HG03442 (cell line): ENCODE results near the gene AGTPBP1.
A peak's percentile ranks its signal among the peaks of the same experiment; 100 is the strongest.
"Not testable (repeated sequence)": the region's sequence is repeated elsewhere in the genome, so short reads cannot be mapped to it uniquely, and the experiment has no call there.

Experiments used
- ATAC-seq: cut with Tn5 transposase; IDR thresholded peaks from one replicate; pipeline ENCODE4 v1.9.1; 2021; ENCODE audit warnings: mild to moderate bottlenecking, moderate library complexity; ENCODE audit not compliant: unreplicated experiment

Gene AGTPBP1

GRCh38 chr9:85741875-85742596, at the start of gene AGTPBP1:
TSS of gene AGTPBP1 (minus strand) at chr9:85741954. CDS start at chr9:85712533, 29,421 bp downstream.
- peak; percentile 78 for ATAC-seq

GRCh38 chr9:85786116-85786515, 44.4 kb upstream of the AGTPBP1 start:
- ATAC-seq, result not testable (repeated sequence)

- ATAC-seq, result not testable (repeated sequence)
Observed at GRCh38 chr9:85773844-85774243, 32.1 kb upstream of the AGTPBP1 start.

GRCh38 chr9:85761802-85762201, 20.0 kb upstream of the AGTPBP1 start:
- not testable (repeated sequence) for ATAC-seq

GRCh38 chr9:85757716-85758115, 16.0 kb upstream of the AGTPBP1 start:
- not testable (repeated sequence) for ATAC-seq

GRCh38 chr9:85756216-85756615, 14.5 kb upstream of the AGTPBP1 start:
- ATAC-seq, result not testable (repeated sequence)

GRCh38 chr9:85746309-85746708, 4.6 kb upstream of the AGTPBP1 start:
- no peak for ATAC-seq

GRCh38 chr9:85745203-85745602, 3.4 kb upstream of the AGTPBP1 start:
- no peak for ATAC-seq

GRCh38 chr9:85744480-85744879, 2.7 kb upstream of the AGTPBP1 start:
- no peak for ATAC-seq

- no peak for ATAC-seq
Observed at GRCh38 chr9:85743275-85744128, 1.7 kb upstream of the AGTPBP1 start.

- no peak for ATAC-seq
Observed at GRCh38 chr9:85742597-85742936, 813 bp upstream of the AGTPBP1 start.

- peak; percentile 42 for ATAC-seq
Observed at GRCh38 chr9:85741095-85741874, 469 bp downstream of the AGTPBP1 start.

GRCh38 chr9:85740787-85741094, 1.0 kb downstream of the AGTPBP1 start:
- no peak for ATAC-seq

- no peak for ATAC-seq
Observed at GRCh38 chr9:85738509-85738908, 3.2 kb downstream of the AGTPBP1 start.

- no peak for ATAC-seq
Observed at GRCh38 chr9:85737671-85738070, 4.1 kb downstream of the AGTPBP1 start.

GRCh38 chr9:85730916-85731630, 10.7 kb downstream of the AGTPBP1 start:
- no peak for ATAC-seq

- no peak for ATAC-seq
Observed at GRCh38 chr9:85729882-85730281, 11.9 kb downstream of the AGTPBP1 start.

GRCh38 chr9:85727500-85727899, 14.3 kb downstream of the AGTPBP1 start:
- ATAC-seq, result no peak

GRCh38 chr9:85726737-85727136, 15.0 kb downstream of the AGTPBP1 start:
- no peak for ATAC-seq

GRCh38 chr9:85723215-85723614, 18.5 kb downstream of the AGTPBP1 start:
- no peak for ATAC-seq

- ATAC-seq, result not testable (repeated sequence)
Observed at GRCh38 chr9:85719411-85719810, 22.3 kb downstream of the AGTPBP1 start.
